GM12873 (cell line): ENCODE measurements around the gene TNS1.

Source experiments
- TF ChIP-seq, protein P1 (sequence below): IDR thresholded peaks from 2 replicates; pipeline ENCODE4 v1.5.1; 2012; ENCODE audit warnings: low read depth, mild to moderate bottlenecking, moderate library complexity, low read length, control low read depth; ENCODE audit not compliant: insufficient read depth; ENCODE audit errors: missing control alignments

The TNS1 gene

DNA sequence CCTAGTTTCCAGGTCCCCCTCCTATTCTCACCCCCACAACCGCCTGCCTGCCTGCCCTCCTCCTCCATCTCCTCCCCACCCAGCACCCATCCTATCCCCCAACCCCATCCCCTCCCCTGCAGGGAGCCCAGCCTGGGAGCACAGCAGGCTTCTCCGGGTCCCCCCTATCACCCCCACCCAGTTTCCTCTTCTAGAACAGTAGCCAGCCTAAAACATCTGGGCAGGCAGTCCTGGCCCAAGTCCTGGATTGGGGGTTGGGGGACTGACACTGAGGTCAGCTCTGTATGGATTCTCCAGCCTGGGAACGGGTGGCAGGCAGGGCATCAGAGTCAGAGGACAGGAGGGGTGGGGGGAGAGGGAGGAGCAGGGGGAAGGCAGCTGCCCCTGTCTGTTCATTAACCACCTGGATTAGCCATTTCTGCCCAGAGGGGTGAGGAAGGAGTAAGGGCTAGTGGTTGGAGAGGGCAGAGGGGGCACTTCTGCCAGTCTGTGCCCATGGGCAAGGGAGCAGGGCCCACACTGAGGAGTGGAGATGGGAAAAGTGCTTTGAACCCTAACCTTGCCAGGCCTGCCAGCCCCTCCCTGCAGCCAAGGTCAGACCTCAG, 60.0 kb downstream of the TNS1 start:
- TF ChIP-seq, protein P1, sequence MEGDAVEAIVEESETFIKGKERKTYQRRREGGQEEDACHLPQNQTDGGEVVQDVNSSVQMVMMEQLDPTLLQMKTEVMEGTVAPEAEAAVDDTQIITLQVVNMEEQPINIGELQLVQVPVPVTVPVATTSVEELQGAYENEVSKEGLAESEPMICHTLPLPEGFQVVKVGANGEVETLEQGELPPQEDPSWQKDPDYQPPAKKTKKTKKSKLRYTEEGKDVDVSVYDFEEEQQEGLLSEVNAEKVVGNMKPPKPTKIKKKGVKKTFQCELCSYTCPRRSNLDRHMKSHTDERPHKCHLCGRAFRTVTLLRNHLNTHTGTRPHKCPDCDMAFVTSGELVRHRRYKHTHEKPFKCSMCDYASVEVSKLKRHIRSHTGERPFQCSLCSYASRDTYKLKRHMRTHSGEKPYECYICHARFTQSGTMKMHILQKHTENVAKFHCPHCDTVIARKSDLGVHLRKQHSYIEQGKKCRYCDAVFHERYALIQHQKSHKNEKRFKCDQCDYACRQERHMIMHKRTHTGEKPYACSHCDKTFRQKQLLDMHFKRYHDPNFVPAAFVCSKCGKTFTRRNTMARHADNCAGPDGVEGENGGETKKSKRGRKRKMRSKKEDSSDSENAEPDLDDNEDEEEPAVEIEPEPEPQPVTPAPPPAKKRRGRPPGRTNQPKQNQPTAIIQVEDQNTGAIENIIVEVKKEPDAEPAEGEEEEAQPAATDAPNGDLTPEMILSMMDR, result no peak

DNA sequence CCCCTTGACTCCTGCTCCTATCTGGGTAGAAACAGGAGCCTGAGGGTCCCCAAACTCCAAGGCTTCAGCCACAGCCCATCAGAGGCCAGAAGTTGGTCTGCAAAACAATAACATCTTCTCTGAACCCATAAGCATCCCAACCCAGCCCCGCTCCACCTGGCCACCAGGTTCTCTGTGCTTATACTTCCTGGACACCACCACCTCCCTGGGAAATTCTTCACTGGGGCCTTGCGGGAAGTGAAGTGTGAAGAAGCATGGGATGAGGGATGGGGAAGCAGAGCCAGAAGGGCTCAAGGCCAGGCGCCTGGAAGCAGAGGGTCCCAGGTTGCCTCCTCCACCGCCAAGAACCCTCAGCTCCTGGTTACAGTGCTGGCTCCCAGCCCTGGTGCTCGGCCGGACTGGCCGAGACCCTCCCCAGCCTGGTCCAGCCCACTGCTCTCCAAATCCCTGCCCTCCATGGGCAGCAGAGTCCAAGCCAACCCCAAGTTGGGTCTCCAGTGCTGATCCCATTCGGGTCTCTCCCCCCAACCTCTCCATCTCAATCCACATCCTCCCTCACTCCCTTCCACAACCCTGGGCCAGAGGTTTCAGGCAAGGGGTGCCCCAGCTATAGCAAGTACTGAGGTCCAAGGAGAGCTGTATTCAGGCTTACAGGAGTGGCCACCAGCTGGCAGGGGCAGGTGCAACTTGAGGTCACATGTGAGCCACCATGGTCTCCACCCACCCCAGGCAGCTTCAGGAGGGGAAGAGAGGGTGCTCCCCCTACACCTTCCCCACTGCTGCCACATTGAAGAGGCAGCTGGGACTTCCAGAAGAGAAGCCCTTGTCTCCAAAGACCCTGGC, 60.7 kb downstream of the TNS1 start:
- TF ChIP-seq, protein P1, result no peak

DNA sequence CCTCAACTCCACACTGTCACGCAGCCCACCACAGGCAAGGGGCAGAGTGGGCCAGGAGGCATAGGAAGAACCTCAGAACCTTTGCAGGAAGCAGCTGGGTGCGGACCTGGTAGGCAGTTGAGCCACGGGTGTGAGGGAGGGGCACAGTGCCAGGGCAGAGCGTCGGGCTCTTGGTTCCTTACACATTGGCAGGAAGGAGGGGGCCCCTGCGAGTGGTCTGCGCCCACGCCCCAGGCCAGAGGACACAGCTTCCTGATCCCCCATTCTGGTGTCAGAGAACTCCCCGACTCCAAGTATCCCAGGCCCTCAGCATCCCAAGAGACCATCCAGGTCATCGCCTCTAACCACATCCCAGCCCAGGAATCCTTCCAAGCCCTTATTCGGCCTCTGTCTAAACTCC, 61.5 kb downstream of the TNS1 start:
- TF ChIP-seq, protein P1, result no peak

DNA sequence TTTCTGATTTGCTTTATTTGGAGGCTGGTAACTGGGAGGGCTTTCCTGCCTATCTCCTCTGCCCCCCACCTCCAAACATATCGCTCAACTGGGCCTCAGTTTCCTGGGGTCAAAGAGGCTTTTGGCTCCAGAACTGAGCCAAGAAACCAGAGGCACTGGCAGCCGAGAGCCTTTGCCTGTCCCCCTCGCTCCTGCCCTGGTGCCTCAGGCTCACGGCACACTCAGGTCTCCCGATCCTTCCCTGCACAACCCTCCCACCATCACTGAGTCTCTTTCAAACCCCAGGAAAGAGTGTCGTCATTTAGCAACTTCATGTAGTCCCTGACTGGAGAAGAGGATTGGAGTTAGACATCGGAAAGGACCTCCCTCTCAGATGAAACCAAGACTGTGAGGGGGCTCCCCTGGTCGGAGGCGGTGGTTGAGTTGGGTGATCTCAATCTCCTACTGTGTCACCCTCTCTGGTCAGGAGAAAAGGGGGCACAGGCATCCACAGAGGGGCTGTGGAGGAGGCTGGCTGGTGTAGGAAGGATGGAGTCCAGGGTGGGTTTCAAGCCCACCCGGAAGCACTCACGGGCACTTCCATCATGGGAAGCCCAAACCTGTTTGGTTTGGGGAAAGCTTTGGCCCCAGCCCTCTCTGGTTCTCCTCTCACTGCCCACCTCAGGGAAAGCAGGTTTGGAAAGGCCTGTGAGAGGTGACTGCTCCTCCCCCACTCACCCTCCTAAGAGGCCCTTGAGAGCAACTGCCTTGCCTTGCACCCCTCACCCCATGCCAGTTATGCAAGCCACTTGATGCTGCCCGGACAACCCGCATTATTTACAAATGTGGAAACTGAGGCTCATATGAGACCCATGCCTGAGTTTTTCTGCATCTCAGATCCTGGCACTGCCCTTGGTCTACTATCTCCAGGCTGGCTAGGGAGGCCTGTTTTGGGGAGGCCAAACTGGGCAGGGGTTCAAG, 62.3 kb downstream of the TNS1 start:
- TF ChIP-seq, protein P1, result no peak

DNA sequence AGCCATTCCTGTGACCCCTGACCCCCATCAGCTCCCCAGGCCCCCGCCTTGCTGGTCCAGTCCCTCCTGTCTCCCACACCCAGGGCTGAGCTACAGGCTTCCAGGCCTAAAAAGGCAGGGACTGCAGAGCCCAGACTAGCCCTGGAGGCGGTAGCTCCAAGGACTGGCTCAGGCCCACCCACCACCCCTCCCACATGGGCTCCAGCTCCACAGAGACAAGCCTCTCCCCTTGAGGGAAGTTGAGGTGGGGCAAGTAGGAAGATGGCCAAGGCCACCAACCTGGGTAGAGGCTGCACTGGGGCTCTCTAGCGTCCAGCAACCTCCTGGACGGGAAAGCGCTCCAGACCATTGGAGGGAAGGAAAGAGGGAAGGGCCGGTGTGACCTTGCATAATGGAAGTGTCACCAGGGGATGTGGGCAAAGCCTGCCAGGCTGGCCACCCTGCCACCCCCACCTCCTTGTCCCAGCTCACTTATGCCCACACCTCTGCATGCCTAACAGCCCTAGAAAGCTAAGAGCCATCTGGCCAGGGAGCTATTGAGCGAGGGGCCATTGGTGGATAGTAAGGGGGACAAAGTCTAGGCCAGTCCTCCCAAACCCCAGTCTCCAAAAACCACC, 63.1 kb downstream of the TNS1 start:
- TF ChIP-seq, protein P1, result no peak

DNA sequence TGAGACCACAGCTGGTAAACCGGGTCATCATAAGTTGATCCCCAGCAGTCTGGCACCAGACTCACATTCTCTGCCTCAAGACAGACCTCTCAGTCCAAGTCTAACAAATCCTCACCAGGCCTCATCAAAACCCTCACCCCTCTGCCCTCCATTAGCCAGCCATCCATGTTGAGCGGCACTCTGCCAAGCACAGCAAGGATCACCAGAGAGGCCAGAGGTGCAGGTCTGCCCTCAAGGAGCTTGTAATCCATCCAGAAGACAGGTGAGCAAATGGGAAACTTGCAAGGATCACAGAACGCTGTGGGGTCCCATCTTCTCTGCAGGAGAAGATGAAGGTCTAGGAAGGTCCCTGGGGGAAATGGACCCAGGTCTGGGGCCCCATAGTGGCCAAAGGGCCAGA, 63.6 kb downstream of the TNS1 start:
- TF ChIP-seq, protein P1, result no peak
